ENCODE results near the gene ZYG11A.
"Not testable (repeated sequence)": the region's sequence is repeated elsewhere in the genome, so short reads cannot be mapped to it uniquely, and the experiment has no call there.

ZYG11A gene

GRCh38 chr1:52845119-52845518, 2.6 kb downstream of the ZYG11A start:
- POLR2A ChIA-PET; H3K27ac ChIP-seq (ENCODE audit: extremely low read depth, low read depth, low read length); H3K9me3 ChIP-seq (ENCODE audit: control insufficient read depth, insufficient read depth, low read depth, low read length); H3K36me3 ChIP-seq (ENCODE audit: control insufficient read depth in 2 of 2, insufficient read depth in 1 of 2, low read length in 2 of 2); H3K4me1 ChIP-seq (ENCODE audit: control insufficient read depth, insufficient read depth, low read length); H3K4me3 ChIP-seq (ENCODE audit: low read depth, low read length): not testable (repeated sequence)
- CTCF ChIA-PET, result interaction anchor here (0.6 kb wide), 1 partner anchor 19 kb away, joined by 4 read pairs; no protein-coding TSS in a partner anchor
- TF ChIP-seq TRIM28 (IDR thresholded peaks at IDR 0.05; ENCODE audit: borderline replicate concordance, low read length) (0 out of 2 replicates have a peak, but pooled peaks have one; percentile 28), PRDM10 (tag by site-specific recombination; IDR thresholded peaks at IDR 0.05) (0 out of 2 replicates have a peak, but pooled peaks have one; percentile 50)

- H3K36me3 ChIP-seq (ENCODE audit: control insufficient read depth in 2 of 2, insufficient read depth in 1 of 2, low read length in 2 of 2), result no peaks in the 10 kb centered on the region; a peak in 1 of 3 replicates
- H3K9me3 ChIP-seq (ENCODE audit: control insufficient read depth, insufficient read depth, low read depth, low read length), result no peaks in the 10 kb centered on the region
- peaks cover 3% of the 10 kb centered on the region; the same call in 1 of the 2 replicates for H3K4me1 ChIP-seq (ENCODE audit: control insufficient read depth, insufficient read depth, low read length)
- ChIA-PET CTCF (interaction anchor here (0.7 to 1.1 kb wide), 2 partner anchors 9 to 121 kb away, joined by 3 read pairs; no protein-coding TSS in a partner anchor), POLR2A (interaction anchor here (0.6 kb wide), 1 partner anchor 105 kb away, joined by 3 read pairs; no protein-coding TSS in a partner anchor)
- no peak overlapping the region for H3K27ac ChIP-seq (ENCODE audit: extremely low read depth, low read depth, low read length)
- no peak overlapping the region for H3K4me3 ChIP-seq (ENCODE audit: low read depth, low read length)
- TF ChIP-seq ZNF214 (tag by site-specific recombination; IDR thresholded peaks at IDR 0.05; ENCODE audit: borderline replicate concordance), result no peak
- peak; percentile 90 for TF ChIP-seq EGR2 (tag by site-specific recombination; IDR thresholded peaks at IDR 0.05; ENCODE audit: low read depth)
- TF ChIP-seq PRDM10 (tag by site-specific recombination; IDR thresholded peaks at IDR 0.05), result no peak
- no peak for TF ChIP-seq ZNF571 (tag by site-specific recombination; IDR thresholded peaks at IDR 0.05)
- TF ChIP-seq ZNF558 (tag by site-specific recombination; IDR thresholded peaks at IDR 0.05), result peak; percentile 85
- TF ChIP-seq ZSCAN18 (tag by site-specific recombination; IDR thresholded peaks at IDR 0.05), result no peak
- TF ChIP-seq ZFHX2 (tag by site-specific recombination; conservative IDR thresholded peaks at IDR 0.05), result peak; percentile 84
These were observed 5.9 kb downstream of the ZYG11A start for GRCh38 chr1:52848423-52848822.

- ChIA-PET POLR2A (no interaction called here), CTCF (no interaction called here)
- Histone ChIP-seq H3K36me3 (ENCODE audit: control insufficient read depth in 2 of 2, insufficient read depth in 1 of 2, low read length in 2 of 2) (peaks cover 6 to 18% of the 10 kb centered on the region in 2 experiments; a peak in 2 of 3 replicates), H3K4me1 (ENCODE audit: control insufficient read depth, insufficient read depth, low read length) (no peaks in the 10 kb centered on the region), H3K27ac (ENCODE audit: extremely low read depth, low read depth, low read length) (no peak overlapping the region), H3K4me3 (ENCODE audit: low read depth, low read length) (no peak overlapping the region), H3K9me3 (ENCODE audit: control insufficient read depth, insufficient read depth, low read depth, low read length) (no peaks in the 10 kb centered on the region)
- no peak for TF ChIP-seq ZNF747 (tag by site-specific recombination; IDR thresholded peaks at IDR 0.05)
- TF ChIP-seq AEBP2 (tag by site-specific recombination; IDR thresholded peaks at IDR 0.05; ENCODE audit: borderline replicate concordance), result no peak
- no peak for TF ChIP-seq ZNF660 (tag by site-specific recombination; IDR thresholded peaks at IDR 0.05)
- no peak for TF ChIP-seq ZNF837 (tag by site-specific recombination; IDR thresholded peaks at IDR 0.05)
- no peak for TF ChIP-seq ZNF280D (tag by site-specific recombination; IDR thresholded peaks at IDR 0.05)
These were observed 8.4 kb downstream of the ZYG11A start for GRCh38 chr1:52850951-52851350.
